Activated naive CD4-positive, alpha-beta T cell treated with anti-CD3 and anti-CD28 coated beads for 36 hours (primary cell): ENCODE data around the gene TIPRL. TPM values are rescaled to one million over a fixed set of nuclear protein-coding genes. Genes with fewer than 3 reads are reported as not detected.

Experiments
- CTCF ChIA-PET: fragments of 350-600 bp; sonication (Branson Sonifier 250); formaldehyde crosslinking; loops from one replicate; lab custom pipeline; 2021; ENCODE audit warnings: antibody characterized with exemption; lab: Charles Lee
- DNase-seq: peaks from one replicate; pipeline ENCODE4 v3.0.0-alpha.2; 2020
- H3K27ac Mint-ChIP-seq: one replicate; pipeline ENCODE4 v1.8.0; 2021; ENCODE audit warnings: mild to moderate bottlenecking, mixed read lengths
- H3K27me3 Mint-ChIP-seq: one replicate; pipeline ENCODE4 v1.8.0; 2021; ENCODE audit warnings: low read depth, mixed read lengths
- H3K36me3 Mint-ChIP-seq: one replicate; pipeline ENCODE4 v1.8.0; 2021; ENCODE audit warnings: low read depth, mixed read lengths
- H3K4me1 Mint-ChIP-seq: one replicate; pipeline ENCODE4 v1.8.0; 2021; ENCODE audit warnings: low read depth, mixed read lengths
- H3K4me3 Mint-ChIP-seq: one replicate; pipeline ENCODE4 v1.8.0; 2021; ENCODE audit warnings: mild to moderate bottlenecking, moderate library complexity, mixed read lengths
- H3K9me3 Mint-ChIP-seq: one replicate; pipeline ENCODE4 v1.8.0; 2021; ENCODE audit warnings: mixed read lengths
- intact Hi-C: fragments of 100-400 bp; cut with micrococcal nuclease; formaldehyde crosslinking; loops from one replicate; pipeline ENCODE4 v1.15.1; 2023
- total RNA-seq, 2 experiments: library from RNA; stranded (reverse); gene quantifications; one replicate each; pipeline ENCODE4 v1.2.3, GENCODE V29; 2021

Gene TIPRL
- total RNA-seq, 2 experiments from 2014 or later, result 76.7 to 81.3 TPM

DNA sequence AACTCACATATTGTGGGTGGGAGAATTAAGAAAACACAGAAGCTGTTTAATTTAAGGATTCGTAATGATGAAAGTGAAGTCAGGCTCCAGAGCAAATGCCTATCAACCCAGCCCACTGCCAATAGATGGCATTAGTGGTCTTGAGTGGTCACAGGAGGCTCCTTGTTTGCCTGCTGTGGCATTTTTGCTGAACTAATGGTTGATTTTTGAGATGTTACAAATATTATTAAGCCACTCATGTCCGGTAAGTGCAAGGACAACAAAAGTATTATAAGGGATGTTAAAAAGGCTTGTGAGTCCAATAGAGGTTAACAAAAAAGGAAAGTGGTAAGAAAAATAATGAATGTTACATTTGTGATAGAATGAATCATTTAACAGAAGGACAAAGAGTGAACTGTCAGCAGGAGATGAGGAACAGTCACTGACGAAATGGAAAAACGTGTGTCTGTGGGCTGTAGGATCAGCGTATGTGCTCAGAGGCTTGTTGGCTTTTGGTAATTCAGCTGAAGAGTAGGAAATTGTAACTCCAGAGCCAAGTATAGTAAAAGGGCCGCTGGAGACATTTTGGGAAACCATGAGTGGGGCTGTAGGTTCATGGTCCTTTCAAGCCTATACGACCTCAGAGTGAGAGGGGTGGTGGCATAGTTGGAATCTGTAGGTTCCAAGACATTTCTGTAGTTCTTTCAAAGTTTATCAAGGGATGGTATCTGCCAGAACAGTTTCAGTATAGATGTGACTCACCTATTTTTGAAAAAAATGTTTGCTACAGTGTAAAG, 58.3 kb downstream of the TIPRL start:
- H3K4me3 Mint-ChIP-seq, result no peak overlapping the region
- H3K27me3 Mint-ChIP-seq, result no peaks in the 10 kb centered on the region
- peaks cover 60% of the 10 kb centered on the region for H3K36me3 Mint-ChIP-seq
- H3K9me3 Mint-ChIP-seq, result no peaks in the 10 kb centered on the region
- intact Hi-C loops, result loop anchor here (1.0 to 5.0 kb wide), 7 partner anchors 50 to 1130 kb away; partner anchors contain the start of genes BLZF1, NME7 and TIPRL
- peak; percentile 34 for DNase-seq
- H3K4me1 Mint-ChIP-seq, result peaks cover 41% of the 10 kb centered on the region
- H3K27ac Mint-ChIP-seq, result peak overlapping the region; percentile 11
- CTCF ChIA-PET, result interaction anchor here (0.6 to 3.0 kb wide), 3 partner anchors 10 to 129 kb away, joined by 3 to 20 read pairs (median 5); partner anchors contain the start of gene SFT2D2

- Mint-ChIP-seq H3K36me3 (peaks cover 67% of the 10 kb centered on the region), H3K27me3 (no peaks in the 10 kb centered on the region), H3K4me3 (no peak overlapping the region), H3K9me3 (no peaks in the 10 kb centered on the region), H3K27ac (no peak overlapping the region), H3K4me1 (peaks cover 15% of the 10 kb centered on the region)
- CTCF ChIA-PET, result interaction anchor here (0.6 kb wide), 1 partner anchor 10 kb away, joined by 3 read pairs; no protein-coding TSS in a partner anchor
- no peak for DNase-seq
- intact Hi-C loops, result no loop called here
These were observed 64.4 kb downstream of the TIPRL start for GRCh38 chr1:168243198-168243597.

DNA sequence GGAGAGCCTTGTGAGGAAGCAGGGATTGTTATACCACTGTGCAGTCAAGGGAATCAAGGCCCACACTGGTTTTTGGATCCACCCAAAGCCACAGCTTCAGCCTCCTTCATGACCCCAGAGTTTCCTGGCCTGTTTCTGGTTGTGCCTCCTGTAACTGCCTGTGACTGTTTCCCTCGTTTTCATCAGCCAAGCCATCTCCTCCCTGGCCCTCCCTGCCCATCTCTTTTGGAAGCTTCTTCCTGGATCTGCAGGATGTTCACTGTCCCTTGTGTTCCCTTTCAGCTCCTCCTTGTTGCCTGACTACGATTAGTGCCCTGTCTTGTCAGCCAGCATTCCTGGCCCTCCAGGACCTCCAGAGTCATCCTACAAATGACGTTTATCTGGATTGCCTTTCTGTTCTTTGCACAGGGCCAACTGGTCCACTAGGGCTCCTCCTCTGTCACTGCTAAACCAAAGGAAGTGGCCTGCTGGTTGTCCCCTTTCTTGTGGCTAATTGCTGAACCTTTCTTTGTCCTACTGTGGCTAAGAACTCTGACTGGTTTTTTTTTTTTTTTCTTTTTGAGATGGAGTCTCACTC, 65.0 kb downstream of the TIPRL start:
- Mint-ChIP-seq H3K36me3 (peaks cover 71% of the 10 kb centered on the region), H3K27ac (no peak overlapping the region), H3K27me3 (no peaks in the 10 kb centered on the region), H3K4me1 (peaks cover 16% of the 10 kb centered on the region), H3K9me3 (no peaks in the 10 kb centered on the region), H3K4me3 (no peak overlapping the region)
- intact Hi-C loops, result no loop called here
- CTCF ChIA-PET, result interaction anchor here (0.6 kb wide), 1 partner anchor 10 kb away, joined by 3 read pairs; no protein-coding TSS in a partner anchor
- no peak for DNase-seq

DNA sequence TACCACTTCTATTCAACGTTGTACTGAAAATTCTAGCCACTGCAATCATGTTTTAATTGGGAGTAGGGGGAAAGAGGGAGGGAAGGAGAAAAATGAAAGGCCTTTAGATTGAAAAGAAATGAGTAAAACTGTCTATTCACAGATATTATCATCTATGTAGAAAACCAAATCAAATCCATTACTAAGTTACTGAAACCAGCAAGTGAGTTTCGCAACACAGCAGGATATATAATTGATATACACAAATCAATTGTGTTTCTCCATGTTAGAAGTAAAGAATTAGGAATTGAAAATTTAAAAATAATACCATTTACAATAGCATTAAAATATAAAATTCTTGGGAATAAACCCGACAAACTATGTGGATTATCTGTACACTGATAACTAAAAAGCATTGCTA, 66.3 kb downstream of the TIPRL start:
- CTCF ChIA-PET, result no interaction called here
- DNase-seq, result no peak
- Mint-ChIP-seq H3K9me3 (no peaks in the 10 kb centered on the region), H3K4me1 (peaks cover 16% of the 10 kb centered on the region), H3K36me3 (peaks cover 75% of the 10 kb centered on the region), H3K4me3 (no peak overlapping the region), H3K27me3 (no peaks in the 10 kb centered on the region), H3K27ac (peak overlapping the region; percentile 18)
- intact Hi-C loops, result no loop called here

GRCh38 chr1:168246506-168246905, 67.7 kb downstream of the TIPRL start:
- intact Hi-C loops, result no loop called here
- Mint-ChIP-seq H3K9me3 (no peaks in the 10 kb centered on the region), H3K36me3 (peaks cover 73% of the 10 kb centered on the region), H3K27me3 (no peaks in the 10 kb centered on the region), H3K4me1 (peaks cover 16% of the 10 kb centered on the region), H3K27ac (no peak overlapping the region), H3K4me3 (no peak overlapping the region)
- DNase-seq, result no peak
- CTCF ChIA-PET, result interaction anchor here (0.8 to 0.9 kb wide), 3 partner anchors 11 to 179 kb away, joined by 3 to 4 read pairs (median 3); no protein-coding TSS in a partner anchor

Other genes with a start within 250 kb of the TIPRL start
- gene DCAF6, start 242.3 kb upstream of the TIPRL start, total RNA-seq, result 10 to 100 TPM; 15.4 to 15.9 TPM
- 10 to 100 TPM; 69.7 to 70.2 TPM for gene MPC2, start 241.9 kb upstream of the TIPRL start, total RNA-seq
- gene GPR161, start 42.0 kb upstream of the TIPRL start, total RNA-seq, result under 1 TPM; 0.12 to 0.29 TPM
- gene SFT2D2, start 47.0 kb downstream of the TIPRL start, total RNA-seq, result 10 to 100 TPM; 33.1 to 35.3 TPM
- 1 to 10 TPM; 1.4 to 1.5 TPM for gene TBX19, start 101.9 kb downstream of the TIPRL start, total RNA-seq